NK-92 treated with Interleukin-12 subunit alpha and Interleukin-12 subunit beta, amount 100 ng/mL, for 24 hours (cell line): ENCODE results near the gene PTPRT.
"Not testable (repeated sequence)": the region's sequence is repeated elsewhere in the genome, so short reads cannot be mapped to it uniquely, and the experiment has no call there.

ENCODE experiments used
- DNase-seq: peaks from one replicate; lab custom pipeline; 2025; lab: John Stamatoyannopoulos, UW

The PTPRT gene

GRCh38 chr20:43187476-43188233 is 2.1 kb downstream of the PTPRT start:
- no peak for DNase-seq

GRCh38 chr20:43186312-43186711 is 3.4 kb downstream of the PTPRT start:
- no peak for DNase-seq

- no peak for DNase-seq
These were observed 3.8 kb downstream of the PTPRT start for GRCh38 chr20:43185901-43186300.

- no peak for DNase-seq
These were observed 6.1 kb downstream of the PTPRT start for GRCh38 chr20:43183536-43184070.

GRCh38 chr20:43178080-43178479 is 11.6 kb downstream of the PTPRT start:
- no peak for DNase-seq

GRCh38 chr20:43176726-43177125 is 13.0 kb downstream of the PTPRT start:
- no peak for DNase-seq

- DNase-seq = no peak
These were observed 17.8 kb downstream of the PTPRT start for GRCh38 chr20:43171930-43172329.

GRCh38 chr20:43170771-43171170 is 18.9 kb downstream of the PTPRT start:
- no peak for DNase-seq

- DNase-seq = no peak
These were observed 22.1 kb downstream of the PTPRT start for GRCh38 chr20:43167615-43168014.

GRCh38 chr20:43167021-43167420 is 22.7 kb downstream of the PTPRT start:
- no peak for DNase-seq

GRCh38 chr20:43165611-43166010 is 24.1 kb downstream of the PTPRT start:
- no peak for DNase-seq

GRCh38 chr20:43164736-43165135 is 25.0 kb downstream of the PTPRT start:
- DNase-seq = not testable (repeated sequence)

- DNase-seq = no peak
These were observed 28.0 kb downstream of the PTPRT start for GRCh38 chr20:43161716-43162115.

- DNase-seq = no peak
These were observed 28.8 kb downstream of the PTPRT start for GRCh38 chr20:43160941-43161340.

- no peak for DNase-seq
These were observed 29.7 kb downstream of the PTPRT start for GRCh38 chr20:43159994-43160393.

GRCh38 chr20:43155366-43156100 is 34.2 kb downstream of the PTPRT start:
- DNase-seq = no peak

GRCh38 chr20:43151901-43152300 is 37.8 kb downstream of the PTPRT start:
- no peak for DNase-seq

GRCh38 chr20:43151256-43151655 is 38.5 kb downstream of the PTPRT start:
- DNase-seq = no peak

GRCh38 chr20:43140726-43141125 is 49.0 kb downstream of the PTPRT start:
- no peak for DNase-seq

- no peak for DNase-seq
These were observed 51.5 kb downstream of the PTPRT start for GRCh38 chr20:43138061-43138770.

- no peak for DNase-seq
These were observed 52.5 kb downstream of the PTPRT start for GRCh38 chr20:43137160-43137559.

GRCh38 chr20:43124241-43124640 is 65.5 kb downstream of the PTPRT start:
- DNase-seq = no peak

- no peak for DNase-seq
These were observed 66.5 kb downstream of the PTPRT start for GRCh38 chr20:43123180-43123579.
